BLaER1 (cell line): ENCODE results near the gene FMOD.
"Not testable (repeated sequence)": the region's sequence is repeated elsewhere in the genome, so short reads cannot be mapped to it uniquely, and the experiment has no call there.

Experiments used
- H3K27ac ChIP-seq: shearing (Covaris generic); formaldehyde crosslinking; 2 replicates; pipeline ENCODE4 v1.8.1; 2022
- H3K27me3 ChIP-seq: shearing (Covaris generic); formaldehyde crosslinking; 2 replicates; pipeline ENCODE4 v1.8.1; 2022
- H3K36me3 ChIP-seq: shearing (Covaris generic); formaldehyde crosslinking; 2 replicates; pipeline ENCODE4 v1.8.1; 2022
- H3K4me1 ChIP-seq: shearing (Covaris generic); formaldehyde crosslinking; 2 replicates; pipeline ENCODE4 v1.8.1; 2022
- H3K4me2 ChIP-seq: shearing (Covaris generic); formaldehyde crosslinking; 2 replicates; pipeline ENCODE4 v1.8.1; 2022
- H3K4me3 ChIP-seq: shearing (Covaris generic); formaldehyde crosslinking; 2 replicates; pipeline ENCODE4 v1.8.1; 2022
- H3K9ac ChIP-seq: shearing (Covaris generic); formaldehyde crosslinking; 2 replicates; pipeline ENCODE4 v1.8.1; 2022
- H3K9me3 ChIP-seq: shearing (Covaris generic); formaldehyde crosslinking; 2 replicates; pipeline ENCODE4 v1.8.1; 2022
- H4K20me1 ChIP-seq: shearing (Covaris generic); formaldehyde crosslinking; 2 replicates; pipeline ENCODE4 v1.8.1; 2022
- Cebpa-rat ChIP-seq: shearing (Covaris generic); IDR thresholded peaks from 2 replicates; pipeline ENCODE4 v1.8.1; 2022

Gene FMOD

DNA sequence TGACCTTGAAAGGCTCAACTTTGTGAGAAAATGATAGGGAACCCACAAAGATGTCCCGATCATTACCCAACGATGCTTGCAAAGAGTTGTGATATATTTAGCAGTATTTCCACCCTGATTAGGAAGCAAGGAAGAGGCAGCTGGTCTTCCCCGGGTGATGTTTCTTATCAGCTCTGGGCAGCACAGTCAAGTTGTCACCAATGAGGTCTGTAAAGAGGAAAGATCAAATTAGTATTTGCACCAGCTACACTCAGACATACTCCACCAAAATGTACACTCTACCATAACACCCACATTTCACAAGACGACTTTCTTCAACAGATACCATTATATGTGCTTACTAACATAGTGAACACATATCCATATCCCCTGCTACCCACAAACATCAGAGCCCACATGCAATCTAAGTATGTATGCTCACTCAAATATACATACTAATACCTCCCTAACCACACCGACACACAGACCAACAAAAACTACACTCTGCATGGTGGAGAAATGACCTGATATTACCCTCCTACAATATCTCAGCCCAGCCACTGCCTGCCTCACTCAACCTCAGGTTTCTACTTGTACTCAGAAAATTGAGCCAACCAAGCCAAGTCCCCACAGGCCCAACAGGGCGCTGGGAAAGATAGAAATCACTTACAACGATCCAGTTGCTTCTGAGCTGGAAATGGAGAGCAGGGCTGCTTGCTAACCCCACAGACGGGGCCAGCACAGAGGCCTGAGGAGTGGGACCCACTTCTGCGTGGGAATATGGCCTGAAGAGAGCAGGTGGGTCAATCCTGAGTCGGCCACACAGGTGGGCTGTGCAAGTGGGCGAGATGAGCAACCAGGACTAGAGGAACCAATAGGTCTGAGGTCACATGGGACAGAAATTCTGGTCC, 50.2 kb downstream of the FMOD start:
- peak overlapping the region; percentile 78 for H3K9ac ChIP-seq
- no peaks in the 10 kb centered on the region for H3K27me3 ChIP-seq
- peak overlapping the region; percentile 99 for H3K4me2 ChIP-seq
- peaks cover 3% of the 10 kb centered on the region for H4K20me1 ChIP-seq
- H3K9me3 ChIP-seq: no peaks in the 10 kb centered on the region
- no peaks in the 10 kb centered on the region for H3K36me3 ChIP-seq
- H3K4me1 ChIP-seq: peaks cover 94% of the 10 kb centered on the region
- no peak for TF ChIP-seq Cebpa-rat
- H3K4me3 ChIP-seq: peak overlapping the region; percentile 14
- H3K27ac ChIP-seq: peak overlapping the region; percentile 94

DNA sequence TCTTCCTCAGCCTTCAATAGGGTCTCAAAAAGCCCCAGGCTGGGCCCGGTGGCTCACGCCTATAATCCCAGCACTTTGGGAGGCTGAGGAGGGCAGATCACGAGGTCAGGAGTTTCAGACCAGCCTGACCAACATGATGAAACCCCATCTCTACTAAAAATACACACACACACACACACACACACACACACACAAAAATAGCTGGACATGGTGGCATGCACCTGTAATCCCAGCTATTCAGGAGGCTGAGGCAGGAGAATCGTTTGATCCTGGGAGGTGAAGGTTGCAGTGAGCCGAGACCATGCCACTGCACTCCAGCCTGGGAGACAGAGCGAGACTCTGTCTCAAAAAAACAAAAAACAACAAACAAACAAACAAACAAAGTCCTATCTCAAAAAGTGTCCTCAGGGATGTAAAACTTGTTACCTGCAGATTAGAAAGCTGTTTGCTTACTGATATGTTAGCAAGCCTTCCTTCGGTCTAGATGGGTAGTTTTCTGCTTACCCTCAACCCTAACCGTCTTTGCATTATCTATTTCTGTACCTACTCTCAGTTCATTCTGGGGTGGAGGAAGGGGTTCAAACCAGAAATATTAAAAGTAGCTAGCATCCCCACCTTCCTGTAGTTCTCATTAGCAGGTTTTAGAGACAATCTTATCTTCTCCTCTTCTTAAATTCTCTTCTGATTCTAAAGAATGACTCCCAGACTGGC, 51.0 kb downstream of the FMOD start:
- H3K27me3 ChIP-seq: not testable (repeated sequence)

DNA sequence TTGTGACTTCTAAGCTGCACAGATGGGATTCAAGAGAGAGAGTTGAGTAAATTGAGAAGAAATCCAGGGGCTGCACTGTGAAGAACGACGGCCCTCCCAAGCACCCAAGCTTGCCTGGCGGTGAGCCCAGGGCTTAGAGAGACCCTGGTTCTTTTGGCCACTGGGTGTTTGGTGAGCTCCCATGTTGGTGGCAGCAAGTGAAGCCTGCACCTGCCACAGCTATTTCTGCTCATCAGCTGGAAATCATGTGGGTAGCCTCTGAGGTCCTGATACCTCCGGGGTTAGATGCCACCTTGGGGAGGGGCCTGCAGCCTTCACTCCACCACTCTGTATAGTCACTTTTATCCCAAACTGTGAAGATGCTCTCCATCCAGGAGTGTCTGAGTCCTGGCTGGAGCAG, 51.8 kb downstream of the FMOD start:
- Histone ChIP-seq H3K4me3 (no peak overlapping the region), H3K9ac (peak overlapping the region; percentile 78; the same call in 1 of the 2 replicates), H3K27me3 (no peaks in the 10 kb centered on the region), H3K36me3 (no peaks in the 10 kb centered on the region), H3K27ac (peak overlapping the region; percentile 94), H3K4me1 (peaks cover 100% of the 10 kb centered on the region), H3K9me3 (no peaks in the 10 kb centered on the region), H3K4me2 (peak overlapping the region; percentile 99), H4K20me1 (no peaks in the 10 kb centered on the region)
- no peak for TF ChIP-seq Cebpa-rat

More for the DNA sequence above, 51.0 kb downstream of the FMOD start:
- H3K36me3 ChIP-seq, H4K20me1 ChIP-seq, H3K9me3 ChIP-seq: not testable (repeated sequence)
- Histone ChIP-seq H3K9ac (peak overlapping the region; percentile 78), H3K27ac (peak overlapping the region; percentile 94), H3K4me3 (peak overlapping the region; percentile 14), H3K4me1 (peaks cover 100% of the 10 kb centered on the region), H3K4me2 (peak overlapping the region; percentile 99)

DNA sequence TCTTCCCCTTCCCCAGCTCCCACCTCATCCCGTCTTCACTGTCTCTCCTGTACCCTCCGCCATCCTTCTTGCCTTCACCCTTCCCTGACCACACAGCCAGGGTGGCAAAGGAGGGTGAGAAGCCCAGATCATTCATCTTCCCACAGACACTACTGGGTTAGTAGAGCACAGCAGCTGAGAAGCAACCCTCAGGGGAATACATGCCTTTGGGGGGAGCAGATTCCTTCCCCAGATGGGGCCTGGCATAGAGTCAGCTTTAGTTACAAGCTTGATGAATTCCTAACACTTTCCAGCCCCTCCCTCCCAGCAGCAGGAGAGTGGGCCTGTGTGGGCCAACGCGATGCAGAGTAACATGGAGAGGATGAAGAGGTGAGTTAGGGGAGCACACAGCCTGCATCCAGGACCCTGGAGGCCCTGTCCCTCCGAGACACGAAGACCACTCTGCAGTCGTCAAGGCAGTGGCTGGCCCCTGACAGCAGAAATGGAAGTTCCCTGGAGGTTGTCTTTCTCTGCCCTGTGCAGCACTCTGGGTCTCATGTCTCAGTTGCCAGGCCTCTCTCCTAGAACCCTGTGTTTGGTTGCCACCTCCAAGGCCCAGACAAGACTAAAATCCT, 54.4 kb downstream of the FMOD start:
- Histone ChIP-seq H3K27ac (peak overlapping the region; percentile 94), H3K27me3 (no peaks in the 10 kb centered on the region), H3K4me3 (peak overlapping the region; percentile 39), H3K9ac (peak overlapping the region; percentile 81), H3K9me3 (no peaks in the 10 kb centered on the region), H3K4me1 (peaks cover 96% of the 10 kb centered on the region), H3K36me3 (no peaks in the 10 kb centered on the region), H3K4me2 (peak overlapping the region; percentile 99), H4K20me1 (no peaks in the 10 kb centered on the region)
- no peak for TF ChIP-seq Cebpa-rat

DNA sequence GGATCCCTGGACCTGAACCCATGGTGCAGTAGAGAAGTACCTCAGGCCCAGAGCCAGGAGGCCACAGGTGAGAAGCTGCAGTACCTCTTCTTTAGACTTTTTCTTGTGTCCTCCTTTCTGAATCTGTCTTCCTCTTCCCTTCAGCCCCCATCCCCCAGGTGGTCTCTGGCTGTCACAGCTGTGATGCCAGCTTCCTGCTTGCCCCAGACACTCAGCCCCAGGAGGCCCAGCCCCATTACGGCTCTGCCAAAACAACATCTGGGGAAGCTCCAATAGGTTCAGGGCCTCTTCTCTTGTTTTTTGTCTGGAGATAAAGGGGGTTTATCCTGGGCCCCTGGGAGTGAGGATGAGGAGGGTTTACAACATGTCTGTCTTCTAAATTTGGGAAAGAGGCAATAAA, 55.1 kb downstream of the FMOD start:
- H4K20me1 ChIP-seq: no peaks in the 10 kb centered on the region
- H3K9me3 ChIP-seq: no peaks in the 10 kb centered on the region
- H3K4me2 ChIP-seq: peak overlapping the region; percentile 99
- H3K36me3 ChIP-seq: no peaks in the 10 kb centered on the region
- TF ChIP-seq Cebpa-rat: no peak
- H3K9ac ChIP-seq: peak overlapping the region; percentile 81
- no peaks in the 10 kb centered on the region for H3K27me3 ChIP-seq
- H3K27ac ChIP-seq: peak overlapping the region; percentile 94
- H3K4me3 ChIP-seq: peak overlapping the region; percentile 39
- H3K4me1 ChIP-seq: peaks cover 96% of the 10 kb centered on the region

DNA sequence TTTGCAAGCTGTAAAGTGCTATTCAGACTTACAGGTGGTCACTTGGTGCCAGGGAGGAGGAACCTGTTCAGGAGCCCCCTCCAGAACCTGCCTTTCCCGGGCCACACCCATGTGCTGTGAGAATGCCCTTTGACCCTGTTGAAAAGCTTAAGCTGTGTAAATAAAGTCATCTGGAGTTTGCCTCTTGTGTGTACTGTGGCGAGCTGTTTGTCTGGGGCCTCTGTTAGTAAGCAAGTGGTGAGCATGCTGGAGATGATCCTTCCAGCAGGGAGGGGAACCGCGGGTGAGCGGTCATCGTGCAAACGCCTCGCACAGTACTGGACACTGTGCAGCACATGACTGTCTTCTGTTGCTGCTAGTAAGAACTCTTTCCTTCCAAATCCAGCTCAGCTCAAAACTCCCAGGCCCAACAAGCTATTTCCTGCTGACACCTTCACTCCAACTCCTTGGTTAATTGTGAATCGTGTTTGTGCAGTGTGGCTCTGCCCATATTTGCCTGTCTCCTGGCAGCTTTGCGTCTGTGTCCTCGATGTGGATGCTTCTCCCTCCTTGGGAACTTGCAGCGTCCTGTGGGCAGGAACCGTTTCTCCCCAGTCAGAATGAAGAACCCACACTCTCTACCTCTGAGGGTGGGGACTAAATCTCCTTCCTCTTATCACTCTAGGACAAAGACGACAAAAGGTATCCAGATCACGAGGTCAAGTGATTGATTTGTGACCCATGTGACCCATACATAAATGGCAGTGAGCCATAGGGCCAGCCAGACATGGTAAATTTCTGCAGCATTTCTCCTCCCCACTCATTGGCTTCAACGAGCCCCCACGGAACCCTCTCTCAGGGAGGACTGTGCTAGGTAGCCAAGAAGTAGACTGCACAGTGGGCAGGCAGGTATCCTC, 59.5 kb downstream of the FMOD start:
- no peaks in the 10 kb centered on the region for H3K27me3 ChIP-seq
- TF ChIP-seq Cebpa-rat: no peak
- H3K9ac ChIP-seq: peak overlapping the region; percentile 88
- no peaks in the 10 kb centered on the region for H3K9me3 ChIP-seq
- no peaks in the 10 kb centered on the region for H4K20me1 ChIP-seq
- no peaks in the 10 kb centered on the region for H3K36me3 ChIP-seq
- peak overlapping the region; percentile 96 for H3K27ac ChIP-seq
- H3K4me2 ChIP-seq: peak overlapping the region; percentile 95
- H3K4me3 ChIP-seq: no peak overlapping the region
- H3K4me1 ChIP-seq: peaks cover 96% of the 10 kb centered on the region
